Measurements from ENCODE around the gene MOB3A. TPM values are rescaled to one million over a fixed set of nuclear protein-coding genes. Genes with fewer than 3 reads are reported as not detected.

MOB3A gene
- total and polyA plus RNA-seq, 9 of the 15 experiments (the other 6 are each of a cell fraction or from before 2014, with no cell fraction given), result 1.1 to 24.1 (median 6.0) TPM

DNA sequence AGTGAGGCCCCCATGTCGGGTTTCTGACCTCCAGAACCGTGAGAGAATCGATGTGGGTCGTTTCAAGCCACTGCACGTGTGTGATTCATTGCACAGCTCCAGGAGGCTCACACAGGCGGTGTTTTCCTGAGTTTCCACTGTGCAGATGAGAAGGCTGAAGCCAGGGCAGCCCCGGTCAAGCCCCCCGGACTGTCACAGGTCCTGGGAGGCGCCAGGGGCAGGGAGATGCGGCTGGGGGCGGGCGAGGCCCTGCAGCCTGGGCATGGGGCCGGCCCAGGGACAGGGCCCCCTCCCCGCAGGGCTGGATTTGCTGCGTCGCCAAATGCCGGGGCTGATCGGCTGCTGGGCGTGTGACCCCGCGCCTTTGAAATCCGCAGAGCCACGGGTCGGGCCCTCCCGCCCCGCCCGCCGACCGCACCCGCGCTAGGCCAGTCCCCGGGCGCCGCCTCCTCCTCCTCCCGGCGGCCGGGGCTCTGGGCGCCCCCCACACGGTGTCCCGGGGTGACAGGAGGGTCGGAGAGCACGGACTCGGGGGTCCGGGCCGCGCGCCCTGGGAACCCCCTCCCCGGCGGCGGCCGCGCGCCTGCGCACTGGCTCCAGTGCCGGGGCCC, 35.1 kb downstream of the MOB3A start (continued):
- TF ChIP-seq MCM2 (IDR thresholded peaks at IDR 0.05; ENCODE audit: low read depth) (no peak), NCOA4 (IDR thresholded peaks at IDR 0.05; ENCODE audit: partially characterized antibody) (no peak), ZNF57 (CRISPR knock-in tag; IDR thresholded peaks at IDR 0.05) (no peak), STAG1 (CRISPR knock-in tag; IDR thresholded peaks at IDR 0.05; ENCODE audit: borderline replicate concordance) (no peak; the same call in 1 of the 2 replicates), MEF2D (tag; conservative IDR thresholded peaks at IDR 0.05; ENCODE audit: low read depth) (no peak), HDAC2 (IDR thresholded peaks at IDR 0.05) (peak; percentile 23; the same call in 1 of the 2 replicates), ZNF174 (CRISPR knock-in tag; IDR thresholded peaks at IDR 0.05) (no peak), EZH2 (IDR thresholded peaks at IDR 0.05; ENCODE audit: borderline replicate concordance, low read depth, low read length) (no peak), FOXJ3 (CRISPR knock-in tag; IDR thresholded peaks at IDR 0.05) (no peak), JUNB (CRISPR knock-in tag; conservative IDR thresholded peaks at IDR 0.05) (no peak), CREM (IDR thresholded peaks at IDR 0.05; ENCODE audit: low read depth) (no peak; the same call in 1 of the 2 replicates), FOXA3 (CRISPR knock-in tag; conservative IDR thresholded peaks at IDR 0.05 in 1 of 2, IDR thresholded peaks at IDR 0.05 in 1 of 2) (no peak), NELFE (IDR thresholded peaks at IDR 0.05; ENCODE audit: insufficient read depth, insufficient read length) (no peak), ZNF584 (CRISPR knock-in tag; IDR thresholded peaks at IDR 0.05; ENCODE audit: low read depth) (no peak), TAF1 (IDR thresholded peaks at IDR 0.05; ENCODE audit: control insufficient read depth, extremely low read depth, insufficient read depth, low read length, severe bottlenecking) (peak; percentile 23), ZNF507 (tag; conservative IDR thresholded peaks at IDR 0.05) (no peak)
- TF ChIP-seq, protein P1, sequence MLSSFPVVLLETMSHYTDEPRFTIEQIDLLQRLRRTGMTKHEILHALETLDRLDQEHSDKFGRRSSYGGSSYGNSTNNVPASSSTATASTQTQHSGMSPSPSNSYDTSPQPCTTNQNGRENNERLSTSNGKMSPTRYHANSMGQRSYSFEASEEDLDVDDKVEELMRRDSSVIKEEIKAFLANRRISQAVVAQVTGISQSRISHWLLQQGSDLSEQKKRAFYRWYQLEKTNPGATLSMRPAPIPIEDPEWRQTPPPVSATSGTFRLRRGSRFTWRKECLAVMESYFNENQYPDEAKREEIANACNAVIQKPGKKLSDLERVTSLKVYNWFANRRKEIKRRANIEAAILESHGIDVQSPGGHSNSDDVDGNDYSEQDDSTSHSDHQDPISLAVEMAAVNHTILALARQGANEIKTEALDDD (IDR thresholded peaks at IDR 0.05), result no peak
- TF ChIP-seq, protein P2, sequence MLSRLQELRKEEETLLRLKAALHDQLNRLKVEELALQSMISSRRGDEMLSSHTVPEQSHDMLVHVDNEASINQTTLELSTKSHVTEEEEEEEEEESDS (CRISPR knock-in tag; IDR thresholded peaks at IDR 0.05), result no peak
- TF ChIP-seq, protein P3, sequence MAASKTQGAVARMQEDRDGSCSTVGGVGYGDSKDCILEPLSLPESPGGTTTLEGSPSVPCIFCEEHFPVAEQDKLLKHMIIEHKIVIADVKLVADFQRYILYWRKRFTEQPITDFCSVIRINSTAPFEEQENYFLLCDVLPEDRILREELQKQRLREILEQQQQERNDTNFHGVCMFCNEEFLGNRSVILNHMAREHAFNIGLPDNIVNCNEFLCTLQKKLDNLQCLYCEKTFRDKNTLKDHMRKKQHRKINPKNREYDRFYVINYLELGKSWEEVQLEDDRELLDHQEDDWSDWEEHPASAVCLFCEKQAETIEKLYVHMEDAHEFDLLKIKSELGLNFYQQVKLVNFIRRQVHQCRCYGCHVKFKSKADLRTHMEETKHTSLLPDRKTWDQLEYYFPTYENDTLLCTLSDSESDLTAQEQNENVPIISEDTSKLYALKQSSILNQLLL (CRISPR knock-in tag; IDR thresholded peaks at IDR 0.05; ENCODE audit: borderline replicate concordance), result no peak
- TF ChIP-seq, protein P4, sequence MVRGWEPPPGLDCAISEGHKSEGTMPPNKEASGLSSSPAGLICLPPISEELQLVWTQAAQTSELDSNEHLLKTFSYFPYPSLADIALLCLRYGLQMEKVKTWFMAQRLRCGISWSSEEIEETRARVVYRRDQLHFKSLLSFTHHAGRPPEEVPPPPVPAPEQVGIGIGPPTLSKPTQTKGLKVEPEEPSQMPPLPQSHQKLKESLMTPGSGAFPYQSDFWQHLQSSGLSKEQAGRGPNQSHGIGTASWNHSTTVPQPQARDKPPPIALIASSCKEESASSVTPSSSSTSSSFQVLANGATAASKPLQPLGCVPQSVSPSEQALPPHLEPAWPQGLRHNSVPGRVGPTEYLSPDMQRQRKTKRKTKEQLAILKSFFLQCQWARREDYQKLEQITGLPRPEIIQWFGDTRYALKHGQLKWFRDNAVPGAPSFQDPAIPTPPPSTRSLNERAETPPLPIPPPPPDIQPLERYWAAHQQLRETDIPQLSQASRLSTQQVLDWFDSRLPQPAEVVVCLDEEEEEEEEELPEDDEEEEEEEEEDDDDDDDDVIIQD (CRISPR knock-in tag; IDR thresholded peaks at IDR 0.05), result no peak
- TF ChIP-seq, protein P5, sequence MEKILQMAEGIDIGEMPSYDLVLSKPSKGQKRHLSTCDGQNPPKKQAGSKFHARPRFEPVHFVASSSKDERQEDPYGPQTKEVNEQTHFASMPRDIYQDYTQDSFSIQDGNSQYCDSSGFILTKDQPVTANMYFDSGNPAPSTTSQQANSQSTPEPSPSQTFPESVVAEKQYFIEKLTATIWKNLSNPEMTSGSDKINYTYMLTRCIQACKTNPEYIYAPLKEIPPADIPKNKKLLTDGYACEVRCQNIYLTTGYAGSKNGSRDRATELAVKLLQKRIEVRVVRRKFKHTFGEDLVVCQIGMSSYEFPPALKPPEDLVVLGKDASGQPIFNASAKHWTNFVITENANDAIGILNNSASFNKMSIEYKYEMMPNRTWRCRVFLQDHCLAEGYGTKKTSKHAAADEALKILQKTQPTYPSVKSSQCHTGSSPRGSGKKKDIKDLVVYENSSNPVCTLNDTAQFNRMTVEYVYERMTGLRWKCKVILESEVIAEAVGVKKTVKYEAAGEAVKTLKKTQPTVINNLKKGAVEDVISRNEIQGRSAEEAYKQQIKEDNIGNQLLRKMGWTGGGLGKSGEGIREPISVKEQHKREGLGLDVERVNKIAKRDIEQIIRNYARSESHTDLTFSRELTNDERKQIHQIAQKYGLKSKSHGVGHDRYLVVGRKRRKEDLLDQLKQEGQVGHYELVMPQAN (IDR thresholded peaks at IDR 0.05; ENCODE audit: borderline replicate concordance), result no peak; the same call in 1 of the 2 replicates

Measured in K562 (cell line).